Prostate gland (tissue), 2 donors: ENCODE results near the gene SLC25A42. TPM values are rescaled to one million over a fixed set of nuclear protein-coding genes. Genes with fewer than 3 reads are reported as not detected.

Source experiments
- DNase-seq: peaks from one replicate; pipeline ENCODE4 v3.0.0-alpha.2; 2019; ENCODE audit warnings: low spot score
- H3K27ac ChIP-seq, 2 donors: fragments of 200-600 bp; sonication (generic); 2 replicates each; pipeline ENCODE4 v1.5.1; 2017 to 2019
- H3K27me3 ChIP-seq: fragments of 200-600 bp; sonication (generic); replicated peaks from 2 replicates; pipeline ENCODE4 v1.5.1; 2019; ENCODE audit not compliant: insufficient read depth
- H3K36me3 ChIP-seq, 2 donors: fragments of 200-600 bp; sonication (generic); 1 replicate in 1 of 2; 2 replicates in 1 of 2; pipeline versions ENCODE4 v1.5.1 to v1.8.1; 2017 to 2019
- H3K4me1 ChIP-seq: fragments of 200-600 bp; sonication (generic); replicated peaks from 2 replicates; pipeline ENCODE4 v1.5.1; 2019
- H3K4me3 ChIP-seq, 2 donors: fragments of 200-600 bp; sonication (generic); 2 replicates each; pipeline ENCODE4 v1.5.1; 2017 to 2019
- H3K9me3 ChIP-seq: fragments of 200-600 bp; sonication (generic); 2 replicates; pipeline ENCODE4 v1.5.1; 2017
- POLR2A ChIP-seq: fragments of 450-650 bp; IDR thresholded peaks from one replicate; pipeline ENCODE4 v1.6.1; 2016; ENCODE audit warnings: antibody characterized with exemption, mild to moderate bottlenecking
- POLR2AphosphoS5 ChIP-seq: sonication (generic); formaldehyde crosslinking; IDR thresholded peaks from one replicate; pipeline ENCODE4 v1.6.1; 2017; ENCODE audit warnings: antibody characterized with exemption
- WGBS: methylation state at CpG from one replicate; pipeline ENCODE4 v1.1.5; 2018; 5-methylcytosine and 5-hydroxymethylcytosine counted together
- intact Hi-C: fragments of 100-400 bp; cut with DNase I; formaldehyde crosslinking; loops from one replicate; pipeline ENCODE4 v1.14.2; 2022
- total RNA-seq, 2 donors: library from RNA; depleted of rRNA; stranded (reverse); fragments of >200 nt; gene quantifications; one replicate each; pipeline ENCODE4 v1.1.0, GENCODE V29; 2016
- TF ChIP-seq, protein P1 (sequence below), 4 experiments: fragments of 200-600 bp in 2 of 4; fragments of 450-650 bp in 2 of 4; sonication (generic) in 2 of 4; IDR thresholded peaks; 1 replicate in 3 of 4; 2 replicates in 1 of 4; pipeline ENCODE4 v1.5.1; 2016 to 2019; ENCODE audit warnings: antibody characterized with exemption in 4 of 4, mild to moderate bottlenecking in 2 of 4, moderate library complexity in 2 of 4

The SLC25A42 gene
- total RNA-seq, 2 donors from 2014 or later: 11.5 to 18.6 TPM

DNA sequence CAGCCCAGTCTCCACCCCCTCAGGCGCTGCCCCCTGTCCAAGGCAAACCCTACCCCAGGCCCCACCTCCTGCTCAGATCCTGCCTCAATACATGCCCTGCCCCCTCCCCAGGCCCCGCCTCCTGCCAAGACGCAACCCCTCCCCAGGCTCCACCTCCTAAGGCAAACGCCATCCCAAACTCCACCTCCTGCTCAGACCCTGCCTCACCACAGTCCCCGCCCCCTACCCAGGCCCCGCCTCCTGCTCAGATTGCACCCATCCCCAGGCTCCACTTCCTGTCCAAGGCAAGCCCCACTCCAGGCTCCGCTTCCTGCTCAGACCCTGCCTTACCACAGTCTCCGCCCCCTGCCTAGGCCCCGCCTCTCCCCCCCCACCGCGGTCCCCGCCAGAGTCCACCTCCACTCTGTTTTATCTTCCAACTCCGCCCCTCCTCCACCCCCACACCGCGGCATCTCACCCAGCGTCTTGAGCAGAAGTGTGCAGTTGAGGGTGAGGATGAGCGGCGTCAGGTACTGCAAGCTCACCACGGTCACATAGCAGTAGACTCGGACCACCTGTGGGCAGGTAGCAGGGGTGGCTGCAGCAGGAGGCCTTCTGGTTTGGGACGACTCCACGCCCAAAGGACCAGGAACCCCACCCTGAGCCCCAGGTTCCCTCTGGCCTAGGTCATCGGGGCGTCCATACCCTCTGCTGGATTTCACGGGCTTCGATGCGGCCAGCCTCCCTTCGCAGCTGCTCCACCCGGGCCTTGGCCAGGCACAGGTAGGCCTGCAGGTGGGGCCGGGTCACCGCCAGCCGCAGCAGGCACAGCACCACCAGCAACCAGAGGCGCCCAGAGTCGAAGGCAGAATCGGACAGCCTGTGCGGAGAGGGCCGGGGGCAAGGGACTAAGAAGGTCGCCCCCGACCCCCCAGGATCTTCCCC is 56.8 kb downstream of the SLC25A42 start:
- H3K4me3 ChIP-seq: no peak overlapping the region
- intact Hi-C loops: no loop called here
- no peak for DNase-seq
- no peaks in the 10 kb centered on the region for H3K9me3 ChIP-seq
- no peaks in the 10 kb centered on the region for H3K27me3 ChIP-seq
- H3K36me3 ChIP-seq: no peaks in the 10 kb centered on the region
- H3K4me1 ChIP-seq: no peaks in the 10 kb centered on the region
- no peak overlapping the region for H3K27ac ChIP-seq
- TF ChIP-seq POLR2AphosphoS5 (no peak), POLR2A (no peak)
- TF ChIP-seq, protein P1, sequence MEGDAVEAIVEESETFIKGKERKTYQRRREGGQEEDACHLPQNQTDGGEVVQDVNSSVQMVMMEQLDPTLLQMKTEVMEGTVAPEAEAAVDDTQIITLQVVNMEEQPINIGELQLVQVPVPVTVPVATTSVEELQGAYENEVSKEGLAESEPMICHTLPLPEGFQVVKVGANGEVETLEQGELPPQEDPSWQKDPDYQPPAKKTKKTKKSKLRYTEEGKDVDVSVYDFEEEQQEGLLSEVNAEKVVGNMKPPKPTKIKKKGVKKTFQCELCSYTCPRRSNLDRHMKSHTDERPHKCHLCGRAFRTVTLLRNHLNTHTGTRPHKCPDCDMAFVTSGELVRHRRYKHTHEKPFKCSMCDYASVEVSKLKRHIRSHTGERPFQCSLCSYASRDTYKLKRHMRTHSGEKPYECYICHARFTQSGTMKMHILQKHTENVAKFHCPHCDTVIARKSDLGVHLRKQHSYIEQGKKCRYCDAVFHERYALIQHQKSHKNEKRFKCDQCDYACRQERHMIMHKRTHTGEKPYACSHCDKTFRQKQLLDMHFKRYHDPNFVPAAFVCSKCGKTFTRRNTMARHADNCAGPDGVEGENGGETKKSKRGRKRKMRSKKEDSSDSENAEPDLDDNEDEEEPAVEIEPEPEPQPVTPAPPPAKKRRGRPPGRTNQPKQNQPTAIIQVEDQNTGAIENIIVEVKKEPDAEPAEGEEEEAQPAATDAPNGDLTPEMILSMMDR (IDR thresholded peaks at IDR 0.05): no peak
- 65% methylated on average over 39 of the region's 39 CpGs for WGBS

DNA sequence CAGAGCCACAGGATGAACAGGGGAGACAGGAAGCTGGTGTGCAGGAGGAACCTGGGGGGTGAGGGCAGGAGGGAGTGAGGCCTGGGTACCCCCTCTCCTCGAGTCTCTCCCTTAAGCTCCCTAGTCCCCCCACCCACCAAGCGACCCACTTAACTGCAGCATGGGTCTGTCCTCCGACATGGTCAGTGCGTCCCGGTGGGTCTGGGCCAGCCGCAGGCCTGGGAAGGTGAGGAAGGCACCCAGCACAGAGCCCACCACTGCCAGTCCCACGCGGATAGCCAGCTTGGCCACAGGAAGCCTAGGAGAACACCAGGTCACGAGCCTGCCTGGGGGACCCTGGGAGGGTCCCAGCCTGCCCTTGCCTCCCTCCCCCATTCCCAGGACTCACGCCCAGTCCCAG is 57.6 kb downstream of the SLC25A42 start:
- DNase-seq: no peak

DNA sequence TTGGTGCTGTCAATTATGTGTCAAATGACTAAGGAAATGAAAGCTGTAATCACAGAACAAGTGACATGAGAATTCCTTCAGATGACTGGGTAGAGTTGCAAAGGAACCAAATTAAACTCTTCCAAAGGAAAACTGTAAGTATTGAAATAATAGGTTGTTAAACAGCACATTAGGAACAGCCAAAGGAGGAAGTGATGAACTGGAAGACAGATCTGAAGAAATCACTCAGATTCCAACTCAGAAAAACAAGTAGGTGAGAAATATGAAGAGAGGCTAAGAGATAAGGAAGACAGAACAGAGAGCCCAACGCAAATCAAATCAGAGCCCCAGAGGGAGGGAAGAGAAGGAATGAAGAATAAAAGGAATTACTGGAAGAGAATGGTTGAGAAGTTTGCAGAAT is 59.1 kb downstream of the SLC25A42 start:
- no peak for DNase-seq
- Histone ChIP-seq H3K27ac (no peak overlapping the region), H3K4me3 (no peak overlapping the region), H3K36me3 (no peaks in the 10 kb centered on the region), H3K27me3 (no peaks in the 10 kb centered on the region), H3K9me3 (no peaks in the 10 kb centered on the region), H3K4me1 (no peaks in the 10 kb centered on the region)
- intact Hi-C loops: no loop called here
- TF ChIP-seq POLR2AphosphoS5 (no peak), POLR2A (no peak)
- TF ChIP-seq, protein P1 (IDR thresholded peaks at IDR 0.05): no peak
- 100% methylated on average over 1 of the region's 1 CpG for WGBS

More for the DNA sequence above, 57.6 kb downstream of the SLC25A42 start:
- no peaks in the 10 kb centered on the region for H3K4me1 ChIP-seq
- WGBS: 92% methylated on average over 10 of the region's 10 CpGs
- no peak overlapping the region for H3K4me3 ChIP-seq
- intact Hi-C loops: no loop called here
- H3K9me3 ChIP-seq: no peaks in the 10 kb centered on the region
- TF ChIP-seq, protein P1 (IDR thresholded peaks at IDR 0.05): no peak
- TF ChIP-seq POLR2AphosphoS5: no peak
- no peak for TF ChIP-seq POLR2A
- no peaks in the 10 kb centered on the region for H3K27me3 ChIP-seq
- H3K36me3 ChIP-seq: no peaks in the 10 kb centered on the region
- H3K27ac ChIP-seq: no peak overlapping the region

DNA sequence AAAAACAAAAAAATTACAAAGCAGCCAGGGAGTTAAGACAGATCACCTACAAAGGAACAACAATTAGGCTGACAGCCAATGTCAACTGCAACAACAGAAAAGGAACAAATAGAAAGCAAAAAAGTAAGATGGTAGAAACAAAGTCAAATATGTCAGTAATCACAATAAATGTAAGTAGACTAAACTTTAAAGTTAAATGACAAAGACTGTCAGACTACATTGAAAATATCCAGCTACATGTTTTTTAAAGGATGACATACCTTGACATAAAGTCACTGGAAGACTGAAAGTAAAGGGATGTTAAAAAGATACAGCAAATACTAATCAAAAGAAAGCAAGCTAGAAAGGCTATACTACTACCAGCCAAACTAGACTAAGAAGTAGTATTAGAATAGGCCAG is 59.6 kb downstream of the SLC25A42 start:
- Histone ChIP-seq H3K36me3 (no peaks in the 10 kb centered on the region), H3K9me3 (no peaks in the 10 kb centered on the region), H3K4me3 (no peak overlapping the region), H3K4me1 (no peaks in the 10 kb centered on the region), H3K27me3 (no peaks in the 10 kb centered on the region), H3K27ac (no peak overlapping the region)
- no peak for DNase-seq
- TF ChIP-seq POLR2AphosphoS5 (no peak), POLR2A (no peak)
- TF ChIP-seq, protein P1 (IDR thresholded peaks at IDR 0.05): no peak
- intact Hi-C loops: no loop called here

DNA sequence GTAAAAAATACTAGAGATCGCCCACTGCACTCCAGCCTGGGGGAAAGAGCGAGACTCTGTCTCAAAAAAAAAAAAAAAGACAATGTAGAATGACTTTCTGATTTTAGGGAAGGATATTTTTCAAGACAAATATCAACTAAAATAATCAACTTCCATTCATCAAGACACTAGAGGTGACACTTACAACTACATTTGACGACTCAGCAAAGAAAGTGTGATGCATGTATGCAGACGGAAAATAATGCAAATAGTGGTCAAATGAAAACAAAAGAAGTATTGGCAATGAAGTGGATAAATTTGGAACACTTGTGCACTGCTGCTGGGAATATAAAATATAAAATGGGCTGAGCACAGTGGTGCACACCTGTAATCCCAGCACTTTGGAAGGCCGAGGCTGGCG is 62.3 kb downstream of the SLC25A42 start:
- Histone ChIP-seq H3K4me3 (no peak overlapping the region), H3K9me3 (no peaks in the 10 kb centered on the region), H3K36me3 (no peaks in the 10 kb centered on the region), H3K27me3 (no peaks in the 10 kb centered on the region), H3K27ac (no peak overlapping the region), H3K4me1 (no peaks in the 10 kb centered on the region)
- 97% methylated on average over 6 of the region's 6 CpGs for WGBS
- intact Hi-C loops: no loop called here
- no peak for TF ChIP-seq POLR2A
- TF ChIP-seq, protein P1 (IDR thresholded peaks at IDR 0.05): no peak
- no peak for TF ChIP-seq POLR2AphosphoS5
- DNase-seq: no peak
